GM12873 (cell line): ENCODE measurements around the gene TOX4.

ENCODE experiments used
- TF ChIP-seq, protein P1 (sequence below): IDR thresholded peaks from 2 replicates; pipeline ENCODE4 v1.5.1; 2012; ENCODE audit warnings: low read depth, mild to moderate bottlenecking, moderate library complexity, low read length, control low read depth; ENCODE audit not compliant: insufficient read depth; ENCODE audit errors: missing control alignments

TOX4 gene

GRCh38 chr14:21494902-21495762, 18.1 kb downstream of the TOX4 start:
- TF ChIP-seq, protein P1, sequence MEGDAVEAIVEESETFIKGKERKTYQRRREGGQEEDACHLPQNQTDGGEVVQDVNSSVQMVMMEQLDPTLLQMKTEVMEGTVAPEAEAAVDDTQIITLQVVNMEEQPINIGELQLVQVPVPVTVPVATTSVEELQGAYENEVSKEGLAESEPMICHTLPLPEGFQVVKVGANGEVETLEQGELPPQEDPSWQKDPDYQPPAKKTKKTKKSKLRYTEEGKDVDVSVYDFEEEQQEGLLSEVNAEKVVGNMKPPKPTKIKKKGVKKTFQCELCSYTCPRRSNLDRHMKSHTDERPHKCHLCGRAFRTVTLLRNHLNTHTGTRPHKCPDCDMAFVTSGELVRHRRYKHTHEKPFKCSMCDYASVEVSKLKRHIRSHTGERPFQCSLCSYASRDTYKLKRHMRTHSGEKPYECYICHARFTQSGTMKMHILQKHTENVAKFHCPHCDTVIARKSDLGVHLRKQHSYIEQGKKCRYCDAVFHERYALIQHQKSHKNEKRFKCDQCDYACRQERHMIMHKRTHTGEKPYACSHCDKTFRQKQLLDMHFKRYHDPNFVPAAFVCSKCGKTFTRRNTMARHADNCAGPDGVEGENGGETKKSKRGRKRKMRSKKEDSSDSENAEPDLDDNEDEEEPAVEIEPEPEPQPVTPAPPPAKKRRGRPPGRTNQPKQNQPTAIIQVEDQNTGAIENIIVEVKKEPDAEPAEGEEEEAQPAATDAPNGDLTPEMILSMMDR = no peak

DNA sequence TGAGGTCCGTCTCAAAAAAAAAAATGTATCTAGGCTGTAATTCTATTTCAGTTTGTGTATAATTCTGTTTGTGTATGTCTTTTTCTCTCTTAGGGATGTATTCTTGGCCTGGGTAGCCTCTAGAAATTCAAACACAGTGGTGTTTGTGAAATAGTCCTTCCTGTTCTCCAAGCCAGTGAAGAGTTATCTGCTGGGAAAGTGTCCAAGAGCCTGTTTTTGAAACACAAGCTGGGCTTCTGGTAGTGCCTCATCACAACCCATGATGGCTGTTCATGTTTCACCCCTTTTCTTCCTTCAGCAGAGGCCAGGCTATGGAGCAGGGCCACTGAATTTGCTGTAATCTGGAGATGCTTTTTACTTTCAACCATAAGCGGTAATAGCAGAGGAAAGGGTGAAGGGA, 19.5 kb downstream of the TOX4 start:
- TF ChIP-seq, protein P1 = no peak

DNA sequence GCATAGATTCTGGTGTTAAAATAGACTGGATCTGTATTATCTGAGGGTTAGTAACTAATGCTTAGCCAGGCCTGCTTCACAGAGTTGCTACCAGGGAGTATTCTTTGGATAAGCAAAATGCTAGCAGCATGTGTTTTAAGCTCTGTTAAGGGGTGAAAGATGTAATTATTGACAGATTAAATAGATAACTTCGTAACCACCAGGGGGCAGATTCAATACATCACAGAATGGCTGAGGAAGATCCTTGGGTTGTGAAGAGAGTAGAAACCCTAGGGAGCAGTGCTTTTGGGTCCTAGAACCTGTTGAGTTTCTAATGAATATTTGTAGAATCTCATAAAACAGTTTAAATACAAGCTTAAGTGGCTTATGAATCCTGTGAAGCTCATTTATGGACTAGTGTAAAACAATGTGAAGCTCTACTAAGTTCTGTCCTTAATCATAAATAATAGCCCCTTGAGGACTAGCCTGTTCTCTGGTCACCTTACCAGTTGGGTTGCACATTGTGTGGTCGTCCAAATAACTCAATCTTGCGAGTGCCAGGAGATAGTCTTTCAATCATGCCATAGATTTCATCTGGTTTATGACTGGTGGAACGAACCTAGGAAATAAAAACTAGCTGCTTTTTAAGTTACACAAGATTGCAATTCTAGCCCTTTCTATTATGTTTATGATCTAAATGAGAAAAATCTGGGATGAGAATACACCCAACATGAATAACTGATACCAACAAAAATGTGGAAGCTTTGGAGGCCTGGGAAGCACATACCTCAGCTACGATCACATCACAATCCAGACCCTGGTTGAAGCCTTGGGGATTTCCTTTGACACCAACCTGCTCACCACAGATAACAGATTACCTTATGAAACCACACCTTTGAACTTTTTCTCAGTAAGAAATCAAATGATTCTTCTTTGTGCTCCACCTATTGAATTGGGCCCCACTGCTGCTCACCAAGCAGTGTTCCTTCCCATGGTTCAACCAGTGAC, 21.8 kb downstream of the TOX4 start:
- TF ChIP-seq, protein P1 = peak; percentile 53

DNA sequence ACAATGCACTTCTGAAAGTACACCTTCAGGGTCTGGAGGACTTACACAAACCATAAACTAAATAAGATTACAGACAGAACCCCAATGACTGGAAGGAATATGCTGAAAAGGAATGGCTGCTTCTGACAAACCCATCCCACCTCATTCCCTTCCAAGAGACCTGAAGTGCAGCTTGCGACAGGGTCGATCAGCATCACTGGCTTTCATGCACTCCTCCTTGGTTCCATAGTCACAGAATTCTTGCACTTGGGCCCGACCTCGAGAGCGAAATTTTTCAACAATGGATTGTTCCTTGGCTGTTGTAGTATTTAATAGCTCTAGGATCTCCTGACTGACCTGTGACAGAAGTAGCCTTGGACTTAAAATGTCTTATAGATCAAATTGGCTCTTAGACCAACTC, 24.6 kb downstream of the TOX4 start:
- TF ChIP-seq, protein P1 = no peak

DNA sequence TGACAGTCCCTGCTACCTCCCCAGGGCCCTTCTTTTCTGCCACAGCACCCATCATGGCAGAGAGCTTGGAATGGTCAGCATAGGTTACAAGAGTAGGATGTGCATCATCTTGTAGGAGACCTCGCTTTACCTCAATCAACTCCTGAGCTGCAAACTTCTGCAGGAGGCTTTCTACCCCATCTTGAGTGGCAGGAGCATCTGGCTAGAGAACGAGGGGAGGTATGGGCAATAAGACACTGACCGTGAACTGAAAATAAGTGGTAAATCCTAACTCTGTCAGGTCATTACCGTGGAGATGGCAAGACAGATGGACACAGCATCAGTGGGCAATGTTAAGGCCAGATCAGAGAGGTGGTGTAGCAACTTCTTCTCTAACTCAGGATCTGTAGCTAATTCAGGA, 26.4 kb downstream of the TOX4 start:
- TF ChIP-seq, protein P1 = no peak

DNA sequence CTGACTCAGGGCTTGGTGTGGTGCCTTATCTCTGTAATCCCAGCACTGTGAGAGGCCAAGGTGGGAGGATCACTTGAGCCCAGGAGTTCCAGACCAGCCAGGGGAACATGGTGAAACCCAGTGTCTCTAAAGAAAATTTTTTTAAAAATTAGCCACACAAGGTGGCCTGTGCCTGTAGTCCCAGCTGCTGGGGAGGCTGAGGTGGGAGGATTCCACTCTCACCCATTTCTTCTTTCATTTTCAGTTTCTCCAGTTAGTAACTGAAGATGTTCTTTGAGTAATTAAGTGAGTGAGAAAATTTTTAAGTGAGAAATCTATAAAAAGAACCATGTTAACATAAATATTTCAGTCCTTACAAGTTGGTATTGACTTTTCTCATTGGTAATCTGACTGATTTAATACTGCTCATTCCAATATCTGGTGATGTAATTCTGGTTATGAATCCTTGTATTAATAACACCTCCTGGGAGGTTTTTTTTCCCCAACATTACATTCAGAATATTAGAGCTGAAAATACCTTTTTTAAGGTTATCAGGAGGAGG, 28.1 kb downstream of the TOX4 start:
- TF ChIP-seq, protein P1 = no peak

DNA sequence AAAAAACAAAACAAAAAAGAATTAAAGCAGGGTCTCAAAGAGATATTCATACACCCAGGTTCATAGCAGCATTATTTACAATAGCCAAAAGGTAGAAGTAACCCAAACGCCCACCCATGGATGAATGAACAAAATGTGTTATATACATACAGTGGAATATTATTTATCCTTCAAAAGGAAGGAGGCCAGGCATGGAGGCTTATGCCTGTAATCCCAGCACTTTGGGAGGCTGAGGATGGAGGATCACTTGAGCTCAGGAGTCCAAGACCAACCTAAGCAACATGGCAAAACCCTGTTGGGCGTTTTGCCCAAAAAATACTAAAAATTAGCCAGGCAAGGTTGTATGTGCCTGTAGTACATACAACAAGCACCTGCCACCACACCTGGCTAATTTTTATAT, 29.6 kb downstream of the TOX4 start:
- TF ChIP-seq, protein P1 = no peak
